ENCODE measurements around the gene TRAF3.

Gene TRAF3

DNA sequence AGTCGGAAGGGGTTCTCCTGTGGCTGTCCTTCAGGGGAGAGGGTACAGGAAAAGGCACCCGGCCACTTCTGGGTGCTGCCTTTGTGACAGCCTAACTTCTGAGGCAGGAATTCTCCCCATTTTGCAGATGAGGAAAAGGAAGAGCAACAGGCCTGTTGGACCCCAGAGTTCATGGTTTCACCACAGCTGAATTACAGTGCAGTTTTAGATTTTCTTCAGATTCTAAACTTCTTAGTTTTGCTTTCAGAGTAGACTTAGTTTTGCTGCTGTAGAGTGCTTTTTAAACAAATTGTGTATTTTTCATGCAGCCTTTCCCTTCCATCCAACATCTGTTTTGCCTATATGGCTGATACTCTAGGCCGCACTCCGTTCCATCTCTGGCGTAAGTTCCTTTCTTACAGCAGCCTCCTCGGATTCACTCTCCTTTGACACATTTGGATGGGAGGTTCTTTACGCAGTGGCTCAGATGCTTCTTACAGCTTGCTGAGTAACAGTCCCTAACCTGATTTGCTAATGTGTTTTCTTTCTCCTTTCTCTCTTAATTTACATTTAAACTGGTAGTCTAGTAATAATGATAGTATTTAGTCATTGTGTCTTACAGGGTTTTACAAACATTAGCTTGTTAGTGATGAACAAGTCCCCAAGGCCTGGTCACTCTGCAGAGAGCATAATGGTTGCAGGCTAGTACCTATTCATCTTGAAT is 7.8 kb downstream of the TRAF3 start:
- no peak for ATAC-seq
- TF ChIP-seq RARB (CRISPR knock-in tag; IDR thresholded peaks at IDR 0.05) (no peak), PPARA (CRISPR knock-in tag; IDR thresholded peaks at IDR 0.05; ENCODE audit: borderline replicate concordance) (no peak), BACH2 (CRISPR knock-in tag; IDR thresholded peaks at IDR 0.05; ENCODE audit: borderline replicate concordance) (no peak), GLIS3 (CRISPR knock-in tag; IDR thresholded peaks at IDR 0.05) (no peak), ZFP3 (CRISPR knock-in tag; IDR thresholded peaks at IDR 0.05) (no peak), OSR1 (CRISPR knock-in tag; IDR thresholded peaks at IDR 0.05) (no peak), ISL1 (CRISPR knock-in tag; IDR thresholded peaks at IDR 0.05) (no peak), ZC3H10 (CRISPR knock-in tag; IDR thresholded peaks at IDR 0.05) (no peak), SNAI2 (CRISPR knock-in tag; IDR thresholded peaks at IDR 0.05) (no peak), ZNF565 (CRISPR knock-in tag; conservative IDR thresholded peaks at IDR 0.05; ENCODE audit: low read depth) (no peak), ZFP30 (CRISPR knock-in tag; IDR thresholded peaks at IDR 0.05) (no peak)
- TF ChIP-seq, protein P1, sequence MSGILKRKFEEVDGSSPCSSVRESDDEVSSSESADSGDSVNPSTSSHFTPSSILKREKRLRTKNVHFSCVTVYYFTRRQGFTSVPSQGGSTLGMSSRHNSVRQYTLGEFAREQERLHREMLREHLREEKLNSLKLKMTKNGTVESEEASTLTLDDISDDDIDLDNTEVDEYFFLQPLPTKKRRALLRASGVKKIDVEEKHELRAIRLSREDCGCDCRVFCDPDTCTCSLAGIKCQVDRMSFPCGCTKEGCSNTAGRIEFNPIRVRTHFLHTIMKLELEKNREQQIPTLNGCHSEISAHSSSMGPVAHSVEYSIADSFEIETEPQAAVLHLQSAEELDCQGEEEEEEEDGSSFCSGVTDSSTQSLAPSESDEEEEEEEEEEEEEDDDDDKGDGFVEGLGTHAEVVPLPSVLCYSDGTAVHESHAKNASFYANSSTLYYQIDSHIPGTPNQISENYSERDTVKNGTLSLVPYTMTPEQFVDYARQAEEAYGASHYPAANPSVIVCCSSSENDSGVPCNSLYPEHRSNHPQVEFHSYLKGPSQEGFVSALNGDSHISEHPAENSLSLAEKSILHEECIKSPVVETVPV (CRISPR knock-in tag; IDR thresholded peaks at IDR 0.05) = no peak
- TF ChIP-seq, protein P2, sequence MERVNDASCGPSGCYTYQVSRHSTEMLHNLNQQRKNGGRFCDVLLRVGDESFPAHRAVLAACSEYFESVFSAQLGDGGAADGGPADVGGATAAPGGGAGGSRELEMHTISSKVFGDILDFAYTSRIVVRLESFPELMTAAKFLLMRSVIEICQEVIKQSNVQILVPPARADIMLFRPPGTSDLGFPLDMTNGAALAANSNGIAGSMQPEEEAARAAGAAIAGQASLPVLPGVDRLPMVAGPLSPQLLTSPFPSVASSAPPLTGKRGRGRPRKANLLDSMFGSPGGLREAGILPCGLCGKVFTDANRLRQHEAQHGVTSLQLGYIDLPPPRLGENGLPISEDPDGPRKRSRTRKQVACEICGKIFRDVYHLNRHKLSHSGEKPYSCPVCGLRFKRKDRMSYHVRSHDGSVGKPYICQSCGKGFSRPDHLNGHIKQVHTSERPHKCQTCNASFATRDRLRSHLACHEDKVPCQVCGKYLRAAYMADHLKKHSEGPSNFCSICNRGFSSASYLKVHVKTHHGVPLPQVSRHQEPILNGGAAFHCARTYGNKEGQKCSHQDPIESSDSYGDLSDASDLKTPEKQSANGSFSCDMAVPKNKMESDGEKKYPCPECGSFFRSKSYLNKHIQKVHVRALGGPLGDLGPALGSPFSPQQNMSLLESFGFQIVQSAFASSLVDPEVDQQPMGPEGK (CRISPR knock-in tag; IDR thresholded peaks at IDR 0.05; ENCODE audit: borderline replicate concordance) = no peak
- TF ChIP-seq, protein P3, sequence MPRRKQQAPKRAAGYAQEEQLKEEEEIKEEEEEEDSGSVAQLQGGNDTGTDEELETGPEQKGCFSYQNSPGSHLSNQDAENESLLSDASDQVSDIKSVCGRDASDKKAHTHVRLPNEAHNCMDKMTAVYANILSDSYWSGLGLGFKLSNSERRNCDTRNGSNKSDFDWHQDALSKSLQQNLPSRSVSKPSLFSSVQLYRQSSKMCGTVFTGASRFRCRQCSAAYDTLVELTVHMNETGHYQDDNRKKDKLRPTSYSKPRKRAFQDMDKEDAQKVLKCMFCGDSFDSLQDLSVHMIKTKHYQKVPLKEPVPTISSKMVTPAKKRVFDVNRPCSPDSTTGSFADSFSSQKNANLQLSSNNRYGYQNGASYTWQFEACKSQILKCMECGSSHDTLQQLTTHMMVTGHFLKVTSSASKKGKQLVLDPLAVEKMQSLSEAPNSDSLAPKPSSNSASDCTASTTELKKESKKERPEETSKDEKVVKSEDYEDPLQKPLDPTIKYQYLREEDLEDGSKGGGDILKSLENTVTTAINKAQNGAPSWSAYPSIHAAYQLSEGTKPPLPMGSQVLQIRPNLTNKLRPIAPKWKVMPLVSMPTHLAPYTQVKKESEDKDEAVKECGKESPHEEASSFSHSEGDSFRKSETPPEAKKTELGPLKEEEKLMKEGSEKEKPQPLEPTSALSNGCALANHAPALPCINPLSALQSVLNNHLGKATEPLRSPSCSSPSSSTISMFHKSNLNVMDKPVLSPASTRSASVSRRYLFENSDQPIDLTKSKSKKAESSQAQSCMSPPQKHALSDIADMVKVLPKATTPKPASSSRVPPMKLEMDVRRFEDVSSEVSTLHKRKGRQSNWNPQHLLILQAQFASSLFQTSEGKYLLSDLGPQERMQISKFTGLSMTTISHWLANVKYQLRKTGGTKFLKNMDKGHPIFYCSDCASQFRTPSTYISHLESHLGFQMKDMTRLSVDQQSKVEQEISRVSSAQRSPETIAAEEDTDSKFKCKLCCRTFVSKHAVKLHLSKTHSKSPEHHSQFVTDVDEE (CRISPR knock-in tag; IDR thresholded peaks at IDR 0.05) = no peak

DNA sequence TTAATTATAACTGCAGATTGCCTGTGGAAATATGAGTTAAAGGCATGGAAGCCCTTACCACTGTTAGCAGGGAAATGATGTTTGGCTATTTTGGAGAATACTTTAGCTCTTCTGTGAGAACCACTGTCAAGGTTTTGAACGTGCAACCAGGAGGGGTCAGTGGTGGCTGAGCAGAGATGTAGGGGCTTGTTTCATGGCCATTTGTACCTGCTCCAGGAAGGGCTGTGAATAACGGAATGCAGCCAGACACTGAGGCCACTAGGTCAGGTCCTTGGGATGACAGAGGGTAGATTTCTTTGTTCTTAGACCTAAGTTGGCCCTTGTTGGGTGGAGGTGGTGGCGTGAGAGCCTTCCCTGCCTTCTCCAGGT is 8.3 kb downstream of the TRAF3 start:
- TF ChIP-seq OSR1 (CRISPR knock-in tag; IDR thresholded peaks at IDR 0.05) (no peak), ARNTL (CRISPR knock-in tag; IDR thresholded peaks at IDR 0.05; ENCODE audit: borderline replicate concordance, low read depth) (no peak), ZC3H10 (CRISPR knock-in tag; IDR thresholded peaks at IDR 0.05) (no peak), ZNF70 (CRISPR knock-in tag; IDR thresholded peaks at IDR 0.05) (no peak), RARB (CRISPR knock-in tag; IDR thresholded peaks at IDR 0.05) (no peak), ZNF565 (CRISPR knock-in tag; conservative IDR thresholded peaks at IDR 0.05; ENCODE audit: low read depth) (no peak), GLIS3 (CRISPR knock-in tag; IDR thresholded peaks at IDR 0.05) (no peak), ESRRG (CRISPR knock-in tag; IDR thresholded peaks at IDR 0.05) (no peak), ZFP30 (CRISPR knock-in tag; IDR thresholded peaks at IDR 0.05) (no peak), ZNF8 (CRISPR knock-in tag; IDR thresholded peaks at IDR 0.05) (no peak), CSDC2 (CRISPR knock-in tag; IDR thresholded peaks at IDR 0.05) (no peak), PPARA (CRISPR knock-in tag; IDR thresholded peaks at IDR 0.05; ENCODE audit: borderline replicate concordance) (no peak), ZFP3 (CRISPR knock-in tag; IDR thresholded peaks at IDR 0.05) (no peak), BACH2 (CRISPR knock-in tag; IDR thresholded peaks at IDR 0.05; ENCODE audit: borderline replicate concordance) (no peak)
- TF ChIP-seq, protein P1 (CRISPR knock-in tag; IDR thresholded peaks at IDR 0.05) = no peak
- TF ChIP-seq, protein P4, sequence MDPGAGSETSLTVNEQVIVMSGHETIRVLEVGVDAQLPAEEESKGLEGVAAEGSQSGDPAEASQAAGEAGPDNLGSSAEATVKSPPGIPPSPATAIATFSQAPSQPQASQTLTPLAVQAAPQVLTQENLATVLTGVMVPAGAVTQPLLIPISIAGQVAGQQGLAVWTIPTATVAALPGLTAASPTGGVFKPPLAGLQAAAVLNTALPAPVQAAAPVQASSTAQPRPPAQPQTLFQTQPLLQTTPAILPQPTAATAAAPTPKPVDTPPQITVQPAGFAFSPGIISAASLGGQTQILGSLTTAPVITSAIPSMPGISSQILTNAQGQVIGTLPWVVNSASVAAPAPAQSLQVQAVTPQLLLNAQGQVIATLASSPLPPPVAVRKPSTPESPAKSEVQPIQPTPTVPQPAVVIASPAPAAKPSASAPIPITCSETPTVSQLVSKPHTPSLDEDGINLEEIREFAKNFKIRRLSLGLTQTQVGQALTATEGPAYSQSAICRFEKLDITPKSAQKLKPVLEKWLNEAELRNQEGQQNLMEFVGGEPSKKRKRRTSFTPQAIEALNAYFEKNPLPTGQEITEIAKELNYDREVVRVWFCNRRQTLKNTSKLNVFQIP (CRISPR knock-in tag; IDR thresholded peaks at IDR 0.05; ENCODE audit: borderline replicate concordance, low read depth) = no peak
- TF ChIP-seq, protein P5, sequence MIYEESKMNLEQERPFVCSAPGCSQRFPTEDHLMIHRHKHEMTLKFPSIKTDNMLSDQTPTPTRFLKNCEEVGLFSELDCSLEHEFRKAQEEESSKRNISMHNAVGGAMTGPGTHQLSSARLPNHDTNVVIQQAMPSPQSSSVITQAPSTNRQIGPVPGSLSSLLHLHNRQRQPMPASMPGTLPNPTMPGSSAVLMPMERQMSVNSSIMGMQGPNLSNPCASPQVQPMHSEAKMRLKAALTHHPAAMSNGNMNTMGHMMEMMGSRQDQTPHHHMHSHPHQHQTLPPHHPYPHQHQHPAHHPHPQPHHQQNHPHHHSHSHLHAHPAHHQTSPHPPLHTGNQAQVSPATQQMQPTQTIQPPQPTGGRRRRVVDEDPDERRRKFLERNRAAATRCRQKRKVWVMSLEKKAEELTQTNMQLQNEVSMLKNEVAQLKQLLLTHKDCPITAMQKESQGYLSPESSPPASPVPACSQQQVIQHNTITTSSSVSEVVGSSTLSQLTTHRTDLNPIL (CRISPR knock-in tag; IDR thresholded peaks at IDR 0.05; ENCODE audit: low read depth) = no peak
- peak; percentile 38; the same call in 2 of the 3 replicates for ATAC-seq

Measured in SK-N-SH treated with all-trans-retinoic acid at 6 μM for 48 hours (cell line).